Stomach (tissue), 9 donors: ENCODE data around the gene PKD2L1. TPM values are rescaled to one million over a fixed set of nuclear protein-coding genes. Genes with fewer than 3 reads are reported as not detected.

Experiments used
- DNase-seq, 2 donors: peaks; one replicate each; pipeline versions ENCODE4 v3.0.0 to v3.0.0-alpha.2; 2013 to 2019
- H3K27ac ChIP-seq, 5 donors: fragments of 200-600 bp in 4 of 5; sonication (generic) in 4 of 5; one replicate each; pipeline ENCODE4 v1.5.1; 2013 to 2019; ENCODE audit warnings: mild to moderate bottlenecking in 1 of 5, moderate library complexity in 1 of 5
- H3K27me3 ChIP-seq, 3 donors: fragments of 200-600 bp; sonication (generic); one replicate each; pipeline ENCODE4 v1.5.1; 2017 to 2019; ENCODE audit warnings: mixed run types in 1 of 3
- H3K36me3 ChIP-seq, 4 donors: fragments of 200-600 bp; sonication (generic); 1 replicate in 3 of 4; 2 replicates in 1 of 4; pipeline ENCODE4 v1.5.1; 2016 to 2019
- H3K4me1 ChIP-seq, 4 donors: fragments of 200-600 bp; sonication (generic); one replicate each; pipeline ENCODE4 v1.5.1; 2016 to 2019
- H3K4me3 ChIP-seq, 4 donors: fragments of 200-600 bp; sonication (generic) in 3 of 4; one replicate each; pipeline ENCODE4 v1.5.1; 2016 to 2019; ENCODE audit warnings: mild to moderate bottlenecking in 1 of 4
- H3K9me3 ChIP-seq, 4 donors: fragments of 200-600 bp; sonication (generic); one replicate each; pipeline ENCODE4 v1.5.1; 2016 to 2019
- EP300 ChIP-seq: sonication (generic); formaldehyde crosslinking; IDR thresholded peaks from one replicate; pipeline ENCODE4 v1.6.1; 2017; ENCODE audit warnings: antibody characterized with exemption
- POLR2A ChIP-seq, 4 donors: fragments of 450-650 bp; IDR thresholded peaks; one replicate each; pipeline ENCODE4 v1.6.1; 2016; ENCODE audit warnings: antibody characterized with exemption in 4 of 4, control low read depth in 2 of 4, mild to moderate bottlenecking in 1 of 4, moderate library complexity in 1 of 4
- POLR2AphosphoS5 ChIP-seq, 3 donors: sonication (generic); formaldehyde crosslinking; IDR thresholded peaks; one replicate each; pipeline ENCODE4 v1.6.1; 2016; ENCODE audit warnings: antibody characterized with exemption in 3 of 3
- WGBS, 5 donors: extraction: QIAGEN DNeasy Blood & Tissue Kit in 3 of 5; methylation state at CpG; one replicate each; pipeline versions ENCODE4 v1.1.5 to v1.1.7; 2013 to 2018; 5-methylcytosine and 5-hydroxymethylcytosine counted together
- intact Hi-C: fragments of 100-400 bp; cut with DNase I; formaldehyde crosslinking; loops from one replicate; pipeline ENCODE4 v1.15.1; 2023; ENCODE audit warnings: low total_unique reads
- polyA plus RNA-seq, 3 donors: library from polyadenylated mRNA; stranded (reverse); fragments of 200-250 nt; gene quantifications; one replicate each; pipeline ENCODE4 v1.2.3, GENCODE V29; 2013
- total RNA-seq, 5 donors: library from RNA; depleted of rRNA; stranded (reverse); fragments of >200 nt; gene quantifications; one replicate each; pipeline versions ENCODE4 v1.1.0 to v1.2.3, GENCODE V29; 2014 to 2016
- TF ChIP-seq, protein P1 (sequence below), 7 experiments: fragments of 450-650 bp in 4 of 7; fragments of 200-600 bp in 3 of 7; sonication (generic) in 3 of 7; IDR thresholded peaks; one replicate each; pipeline ENCODE4 v1.5.1; 2016 to 2019; ENCODE audit warnings: antibody characterized with exemption in 7 of 7, control low read depth in 2 of 7, mild to moderate bottlenecking in 1 of 7
- donor health status: healthy with polysubstance abuse.
- donor health status: Bipolar disorder and iron deficiency.
- donor health status: healthy.

Gene PKD2L1
- total and polyA plus RNA-seq, 8 donors = 0.23 to 0.89 TPM; not detected in 6

DNA sequence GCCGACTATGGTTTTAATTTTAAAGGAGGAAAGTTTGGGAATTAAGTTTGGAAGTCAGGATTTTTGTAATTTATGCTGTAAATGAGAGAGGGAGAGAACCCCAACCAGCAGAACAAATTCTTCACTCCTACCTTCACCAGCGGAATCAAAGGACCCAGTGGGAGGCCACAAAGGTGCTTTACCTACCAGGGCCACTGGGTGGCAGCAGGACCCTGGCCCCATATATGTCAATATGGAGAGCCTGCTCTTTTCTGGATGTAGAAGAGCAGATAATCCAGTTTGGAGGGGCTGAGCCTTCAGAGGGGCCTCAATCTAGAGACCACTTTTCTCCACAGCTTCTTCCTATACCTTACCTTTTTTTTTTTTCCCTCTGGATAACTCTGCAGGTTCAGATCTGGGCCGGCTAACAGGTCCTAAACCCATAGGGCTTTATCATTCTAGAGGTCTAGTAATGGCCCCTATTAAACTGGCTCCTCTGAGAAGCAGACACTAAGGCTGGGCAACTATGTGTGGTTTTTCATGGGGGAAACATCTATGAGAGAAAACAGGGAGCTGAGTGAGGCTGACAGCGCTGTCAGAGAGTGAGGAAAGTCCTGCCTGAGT is 8.5 kb upstream of the PKD2L1 start:
- 52 to 62% (median 59%) methylated on average over 4 of the region's 4 CpGs for WGBS, 5 donors
- no peaks in the 10 kb centered on the region for H3K36me3 ChIP-seq
- no peaks in the 10 kb centered on the region for H3K9me3 ChIP-seq
- H3K27ac ChIP-seq = no peak overlapping the region
- TF ChIP-seq EP300 = no peak
- TF ChIP-seq, protein P1, sequence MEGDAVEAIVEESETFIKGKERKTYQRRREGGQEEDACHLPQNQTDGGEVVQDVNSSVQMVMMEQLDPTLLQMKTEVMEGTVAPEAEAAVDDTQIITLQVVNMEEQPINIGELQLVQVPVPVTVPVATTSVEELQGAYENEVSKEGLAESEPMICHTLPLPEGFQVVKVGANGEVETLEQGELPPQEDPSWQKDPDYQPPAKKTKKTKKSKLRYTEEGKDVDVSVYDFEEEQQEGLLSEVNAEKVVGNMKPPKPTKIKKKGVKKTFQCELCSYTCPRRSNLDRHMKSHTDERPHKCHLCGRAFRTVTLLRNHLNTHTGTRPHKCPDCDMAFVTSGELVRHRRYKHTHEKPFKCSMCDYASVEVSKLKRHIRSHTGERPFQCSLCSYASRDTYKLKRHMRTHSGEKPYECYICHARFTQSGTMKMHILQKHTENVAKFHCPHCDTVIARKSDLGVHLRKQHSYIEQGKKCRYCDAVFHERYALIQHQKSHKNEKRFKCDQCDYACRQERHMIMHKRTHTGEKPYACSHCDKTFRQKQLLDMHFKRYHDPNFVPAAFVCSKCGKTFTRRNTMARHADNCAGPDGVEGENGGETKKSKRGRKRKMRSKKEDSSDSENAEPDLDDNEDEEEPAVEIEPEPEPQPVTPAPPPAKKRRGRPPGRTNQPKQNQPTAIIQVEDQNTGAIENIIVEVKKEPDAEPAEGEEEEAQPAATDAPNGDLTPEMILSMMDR (IDR thresholded peaks at IDR 0.05) = peak in 5 of 7 experiments; percentile 64 to 93 (median 87)
- TF ChIP-seq POLR2AphosphoS5 (IDR thresholded peaks at IDR 0.05) = peak in 1 of 3 donors; percentile 25
- TF ChIP-seq POLR2A (IDR thresholded peaks at IDR 0.05) = no peak
- no peak overlapping the region for H3K4me3 ChIP-seq
- peak; percentile 85 to 89 for DNase-seq
- H3K27me3 ChIP-seq = peaks cover 0 to 19% (median 0%) of the 10 kb centered on the region in 3 donors
- intact Hi-C loops = loop anchor here (2.0 to 10.0 kb wide), 2 partner anchors 96 to 166 kb away; no protein-coding TSS in a partner anchor
- peaks cover 0 to 10% (median 3%) of the 10 kb centered on the region in 4 donors for H3K4me1 ChIP-seq

DNA sequence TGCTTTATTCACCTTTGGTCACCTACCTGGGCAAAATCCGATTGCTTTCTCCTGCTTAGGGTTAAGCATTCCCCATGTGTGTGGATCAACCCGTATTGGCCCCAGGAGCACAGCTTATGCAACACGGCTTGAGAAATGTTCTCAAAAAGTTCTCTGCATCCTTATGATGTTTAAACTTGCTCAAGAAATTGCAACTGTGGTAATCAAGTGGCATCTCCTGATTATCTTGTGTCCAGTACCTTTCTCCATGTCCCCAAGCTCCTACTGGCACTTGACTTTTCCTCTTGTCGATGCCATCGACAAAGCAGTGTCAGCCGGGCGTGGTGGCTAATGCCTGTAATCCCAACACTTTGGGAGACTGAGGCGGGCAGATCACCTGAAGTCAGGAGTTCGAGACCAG is 4.7 kb upstream of the PKD2L1 start:
- WGBS, 5 donors = 81 to 91% (median 86%) methylated on average over 9 of the region's 9 CpGs

DNA sequence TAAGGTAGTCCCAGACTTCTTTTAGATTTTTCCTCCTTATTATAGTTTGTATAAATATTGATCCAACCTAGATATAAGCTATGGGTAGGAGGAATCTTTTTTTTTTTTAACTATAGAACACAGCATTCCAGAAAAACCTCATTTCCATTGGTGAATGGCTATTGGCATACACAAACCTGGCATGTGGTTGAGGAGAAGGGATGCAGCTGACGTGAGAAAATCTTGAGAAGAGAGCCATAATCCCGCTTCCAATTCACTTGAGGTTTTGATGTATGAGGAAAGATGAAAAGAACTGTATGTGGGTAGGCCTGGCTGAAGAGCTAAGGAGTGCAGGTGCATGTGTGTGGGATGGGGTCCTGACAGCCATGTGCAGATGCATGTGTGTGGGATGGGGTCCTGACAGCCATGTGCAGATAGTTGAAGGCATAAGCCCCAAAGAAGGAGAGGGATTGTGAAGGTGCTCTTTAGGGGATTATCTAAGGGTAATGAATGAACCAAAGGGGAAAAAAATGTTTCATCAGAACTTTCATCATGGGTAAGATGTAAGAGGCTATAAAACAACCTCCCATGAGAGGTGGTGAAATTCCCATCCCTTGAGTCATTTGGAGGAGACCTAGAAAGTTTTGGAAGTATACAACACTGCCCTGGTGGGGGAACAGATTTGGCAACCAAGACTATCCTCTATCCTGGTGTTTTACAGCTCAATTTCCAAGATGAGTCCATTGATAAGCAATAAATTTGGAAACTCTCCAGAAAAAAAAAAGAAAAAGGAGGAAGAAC is 3.8 kb upstream of the PKD2L1 start:
- H3K27ac ChIP-seq = no peak overlapping the region
- TF ChIP-seq EP300 = no peak
- no peak for TF ChIP-seq POLR2AphosphoS5 (IDR thresholded peaks at IDR 0.05)
- TF ChIP-seq POLR2A (IDR thresholded peaks at IDR 0.05) = no peak
- TF ChIP-seq, protein P1 (IDR thresholded peaks at IDR 0.05) = no peak
- H3K27me3 ChIP-seq = peaks cover 0 to 54% (median 0%) of the 10 kb centered on the region in 3 donors
- WGBS, 5 donors = 68 to 90% (median 80%) methylated on average over 2 of the region's 2 CpGs
- no peak overlapping the region for H3K4me3 ChIP-seq
- H3K36me3 ChIP-seq = no peaks in the 10 kb centered on the region
- H3K4me1 ChIP-seq = peaks cover 0 to 5% (median 2%) of the 10 kb centered on the region in 4 donors
- intact Hi-C loops = loop anchor here (10.0 kb wide), 1 partner anchor 171 kb away; no protein-coding TSS in a partner anchor
- no peaks in the 10 kb centered on the region for H3K9me3 ChIP-seq
- no peak for DNase-seq

More for the DNA sequence above, 4.7 kb upstream of the PKD2L1 start:
- DNase-seq = no peak
- peaks cover 0 to 10% (median 3%) of the 10 kb centered on the region in 4 donors for H3K4me1 ChIP-seq
- H3K27ac ChIP-seq = no peak overlapping the region
- TF ChIP-seq EP300 (no peak), POLR2A (IDR thresholded peaks at IDR 0.05) (no peak), POLR2AphosphoS5 (IDR thresholded peaks at IDR 0.05) (no peak)
- TF ChIP-seq, protein P1 (IDR thresholded peaks at IDR 0.05) = no peak
- H3K27me3 ChIP-seq = peaks cover 0 to 45% (median 0%) of the 10 kb centered on the region in 3 donors
- no peak overlapping the region for H3K4me3 ChIP-seq
- no peaks in the 10 kb centered on the region for H3K36me3 ChIP-seq
- intact Hi-C loops = loop anchor here (10.0 kb wide), 1 partner anchor 170 kb away; no protein-coding TSS in a partner anchor
- H3K9me3 ChIP-seq = no peaks in the 10 kb centered on the region

DNA sequence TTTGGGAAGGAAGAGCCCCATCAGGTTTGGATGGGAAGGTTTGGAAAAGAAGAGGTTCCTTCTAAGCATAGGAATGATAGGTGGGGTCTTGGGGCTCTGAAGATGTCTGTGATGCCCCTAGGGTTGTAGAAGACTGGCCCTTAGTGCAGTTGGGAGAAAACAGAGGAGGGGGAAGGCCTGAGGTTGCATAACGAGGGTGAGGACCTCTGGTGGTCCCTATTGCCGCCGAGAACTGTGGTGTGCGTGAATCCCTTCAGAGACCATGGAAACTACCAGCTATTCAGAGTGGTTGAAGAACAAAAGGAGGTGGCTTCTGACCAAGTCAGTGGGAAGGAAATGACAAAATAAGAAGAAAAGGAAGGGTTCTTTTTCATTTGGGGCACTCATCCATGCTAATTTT is 3.1 kb upstream of the PKD2L1 start:
- intact Hi-C loops = loop anchor here (10.0 kb wide), 1 partner anchor 172 kb away; no protein-coding TSS in a partner anchor
- TF ChIP-seq, protein P1 (IDR thresholded peaks at IDR 0.05) = no peak
- TF ChIP-seq EP300 = no peak
- TF ChIP-seq POLR2AphosphoS5 (IDR thresholded peaks at IDR 0.05) = no peak
- TF ChIP-seq POLR2A (IDR thresholded peaks at IDR 0.05) = no peak
- 53 to 73% (median 58%) methylated on average over 4 of the region's 4 CpGs for WGBS, 5 donors

More for the DNA sequence above, 3.1 kb upstream of the PKD2L1 start:
- Histone ChIP-seq H3K27me3 (peaks cover 0 to 62% (median 0%) of the 10 kb centered on the region in 3 donors), H3K36me3 (no peaks in the 10 kb centered on the region), H3K27ac (no peak overlapping the region), H3K9me3 (no peaks in the 10 kb centered on the region), H3K4me3 (no peak overlapping the region), H3K4me1 (no peaks in the 10 kb centered on the region)
- no peak for DNase-seq
